Neural cell (in vitro differentiated cells): ENCODE results near the gene MRC2. TPM values are rescaled to one million over a fixed set of nuclear protein-coding genes. Genes with fewer than 3 reads are reported as not detected.

Experiments used
- H2AFZ ChIP-seq: fragments of 200-600, 300-800 bp; sonication (generic), shearing (Covaris generic); 2 replicates; pipeline ENCODE4 v1.6.0; 2014; ENCODE audit warnings: low read depth, mild to moderate bottlenecking, antibody characterized with exemption, low read length, moderate library complexity
- H3F3A ChIP-seq: fragments of 200-600 bp; shearing (Covaris generic); 2 replicates; pipeline ENCODE4 v1.6.1; 2016; ENCODE audit warnings: mild to moderate bottlenecking, moderate library complexity, mixed read lengths, antibody characterized with exemption, low read length; ENCODE audit not compliant: insufficient read depth, poor library complexity, severe bottlenecking
- H3K27ac ChIP-seq: fragments of 200-600, 300-800 bp; sonication (generic), shearing (Covaris generic); 2 replicates; pipeline ENCODE4 v1.5.1; 2014; ENCODE audit warnings: mild to moderate bottlenecking, low read length, moderate library complexity
- H3K27me3 ChIP-seq: fragments of 300-800, 200-600 bp; sonication (generic), shearing (Covaris generic); 2 replicates; pipeline ENCODE4 v1.6.0; 2014; ENCODE audit warnings: mild to moderate bottlenecking, low read depth, low read length, moderate library complexity; ENCODE audit not compliant: insufficient read depth
- H3K36me3 ChIP-seq: fragments of 300-800, 200-600 bp; sonication (generic), shearing (Covaris generic); 2 replicates; pipeline ENCODE4 v1.5.1; 2014; ENCODE audit warnings: mild to moderate bottlenecking, antibody characterized with exemption, low read length, moderate library complexity; ENCODE audit not compliant: insufficient read depth
- H3K4me2 ChIP-seq: fragments of 300-800, 200-600 bp; sonication (generic), shearing (Covaris generic); 2 replicates; pipeline ENCODE4 v1.6.0; 2014; ENCODE audit warnings: mild to moderate bottlenecking, low read length
- H3K4me3 ChIP-seq: fragments of 300-800, 200-600 bp; sonication (generic), shearing (Covaris generic); 2 replicates; pipeline ENCODE4 v1.5.1; 2014; ENCODE audit warnings: mild to moderate bottlenecking, low read length, moderate library complexity
- H3K79me2 ChIP-seq: fragments of 200-600 bp; shearing (Covaris generic); replicated peaks from 2 replicates; pipeline ENCODE4 v1.6.0; 2014; ENCODE audit warnings: mild to moderate bottlenecking, low read length, moderate library complexity; ENCODE audit not compliant: insufficient read depth
- H3K9ac ChIP-seq: fragments of 300-800, 200-600 bp; sonication (generic), shearing (Covaris generic); 2 replicates; pipeline ENCODE4 v1.6.1; 2016; ENCODE audit warnings: mild to moderate bottlenecking, low read length, mixed read lengths
- H3K9me2 ChIP-seq: fragments of 200-600 bp; shearing (Covaris generic); 2 replicates; pipeline ENCODE4 v1.6.1; 2016; ENCODE audit warnings: mild to moderate bottlenecking, low read length, mixed read lengths; ENCODE audit not compliant: insufficient read depth
- H3K9me3 ChIP-seq: fragments of 200-600, 300-800 bp; sonication (generic), shearing (Covaris generic); 2 replicates; pipeline ENCODE4 v1.6.1; 2016; ENCODE audit warnings: mild to moderate bottlenecking, mixed run types, low read length, moderate library complexity, mixed read lengths
- H4K20me1 ChIP-seq: fragments of 200-600 bp; shearing (Covaris generic); 2 replicates; pipeline ENCODE4 v1.6.1; 2016; ENCODE audit warnings: mild to moderate bottlenecking, mixed run types; ENCODE audit not compliant: insufficient read depth
- CTCF ChIP-seq: fragments of 450-650 bp; IDR thresholded peaks from 2 replicates; pipeline ENCODE4 v1.5.1; 2014; ENCODE audit warnings: antibody characterized with exemption, mild to moderate bottlenecking, moderate library complexity; ENCODE audit not compliant: poor library complexity, severe bottlenecking
- EP300 ChIP-seq: fragments of 450-650 bp; conservative IDR thresholded peaks from 2 replicates; pipeline ENCODE4 v1.6.1; 2014; ENCODE audit warnings: antibody characterized with exemption, mild to moderate bottlenecking, moderate library complexity; ENCODE audit not compliant: poor library complexity, severe bottlenecking
- EZH2 ChIP-seq: fragments of 200-600, 300-800 bp; shearing (Covaris generic), sonication (generic); IDR thresholded peaks from 2 replicates; pipeline ENCODE4 v1.6.1; 2014; ENCODE audit warnings: antibody characterized with exemption, low read length, borderline replicate concordance, mild to moderate bottlenecking; ENCODE audit not compliant: insufficient read depth, poor library complexity, severe bottlenecking
- MXI1 ChIP-seq: fragments of 450-650 bp; conservative IDR thresholded peaks from 2 replicates; pipeline ENCODE4 v1.6.1; 2014; ENCODE audit warnings: antibody characterized with exemption, mild to moderate bottlenecking; ENCODE audit not compliant: poor library complexity, severe bottlenecking
- POLR2AphosphoS5 ChIP-seq: IDR thresholded peaks from 2 replicates; pipeline ENCODE4 v1.6.1; 2012
- RAD21 ChIP-seq: fragments of 450-650 bp; conservative IDR thresholded peaks from 2 replicates; pipeline ENCODE4 v1.6.1; 2014; ENCODE audit warnings: antibody characterized with exemption, mild to moderate bottlenecking, moderate library complexity
- REST ChIP-seq: IDR thresholded peaks from 2 replicates; pipeline ENCODE4 v1.6.1; 2012; ENCODE audit warnings: borderline replicate concordance
- SMC3 ChIP-seq: fragments of 450-650 bp; conservative IDR thresholded peaks from 2 replicates; pipeline ENCODE4 v1.6.1; 2014; ENCODE audit warnings: antibody characterized with exemption, mild to moderate bottlenecking, moderate library complexity; ENCODE audit not compliant: poor library complexity
- TAF1 ChIP-seq: IDR thresholded peaks from 2 replicates; pipeline ENCODE4 v1.6.1; 2012; ENCODE audit warnings: low read depth
- polyA plus RNA-seq: library from polyadenylated mRNA; depleted of rRNA; stranded (reverse); fragments of >200 nt; gene quantifications from 2 replicates; pipeline ENCODE4 v1.2.3, GENCODE V29; 2014

The MRC2 gene
- polyA plus RNA-seq, 1 donor from 2014 or later, result 0.36 TPM

- H3K27me3 ChIP-seq, result no peaks in the 10 kb centered on the region
- no peaks in the 10 kb centered on the region for H3K79me2 ChIP-seq
- H3K36me3 ChIP-seq, result no peaks in the 10 kb centered on the region
- no peak for TF ChIP-seq MXI1
- no peak for TF ChIP-seq SMC3
- no peak for TF ChIP-seq CTCF
- TF ChIP-seq TAF1, result no peak
- no peak for TF ChIP-seq REST
- no peak for TF ChIP-seq EP300
- no peak for TF ChIP-seq POLR2AphosphoS5
- no peak for TF ChIP-seq RAD21
- no peak for TF ChIP-seq EZH2
- H3K9ac ChIP-seq, result no peak overlapping the region
- no peak overlapping the region for H3K27ac ChIP-seq
- no peak overlapping the region for H3K4me3 ChIP-seq
- no peaks in the 10 kb centered on the region for H3K9me2 ChIP-seq
- H3F3A ChIP-seq, result no peaks in the 10 kb centered on the region
- no peak overlapping the region for H2AFZ ChIP-seq
- H4K20me1 ChIP-seq, result no peaks in the 10 kb centered on the region
- H3K4me2 ChIP-seq, result no peak overlapping the region
- no peaks in the 10 kb centered on the region for H3K9me3 ChIP-seq
These were observed 90.4 kb downstream of the MRC2 start for GRCh38 chr17:62717889-62718288.

- H3K36me3 ChIP-seq, result no peaks in the 10 kb centered on the region
- H2AFZ ChIP-seq, result no peak overlapping the region
- no peaks in the 10 kb centered on the region for H4K20me1 ChIP-seq
- no peak overlapping the region for H3K9ac ChIP-seq
- H3K27ac ChIP-seq, result no peak overlapping the region
- no peaks in the 10 kb centered on the region for H3K79me2 ChIP-seq
- H3F3A ChIP-seq, result no peaks in the 10 kb centered on the region
- no peaks in the 10 kb centered on the region for H3K9me2 ChIP-seq
- no peak overlapping the region for H3K4me3 ChIP-seq
- H3K27me3 ChIP-seq, result no peaks in the 10 kb centered on the region
- no peak overlapping the region for H3K4me2 ChIP-seq
- no peaks in the 10 kb centered on the region for H3K9me3 ChIP-seq
- TF ChIP-seq POLR2AphosphoS5 (no peak), EZH2 (no peak), TAF1 (no peak), SMC3 (no peak), EP300 (no peak), MXI1 (no peak), RAD21 (no peak), REST (no peak), CTCF (no peak)
These were observed 91.0 kb downstream of the MRC2 start for GRCh38 chr17:62718429-62718828.
